Vagina (tissue), 2 donors: Measurements from ENCODE around the gene TMEM214. TPM values are rescaled to one million over a fixed set of nuclear protein-coding genes. Genes with fewer than 3 reads are reported as not detected.

Experiments used
- DNase-seq, 2 donors: peaks; one replicate each; pipeline ENCODE4 v3.0.0-alpha.2; 2017; ENCODE audit errors: extremely low spot score in 2 of 2
- H3K27ac ChIP-seq: fragments of 200-600 bp; sonication (generic); one replicate; pipeline ENCODE4 v1.5.1; 2019
- H3K27me3 ChIP-seq: fragments of 200-600 bp; sonication (generic); one replicate; pipeline ENCODE4 v1.5.1; 2019
- H3K36me3 ChIP-seq, 2 donors: fragments of 200-600 bp; sonication (generic); one replicate each; pipeline ENCODE4 v1.5.1; 2017 to 2019
- H3K4me1 ChIP-seq: fragments of 200-600 bp; sonication (generic); one replicate; pipeline ENCODE4 v1.5.1; 2019
- H3K4me3 ChIP-seq, 2 donors: fragments of 200-600 bp; sonication (generic); 1 replicate in 1 of 2; 2 replicates in 1 of 2; pipeline ENCODE4 v1.5.1; 2016 to 2019
- H3K9me3 ChIP-seq: fragments of 200-600 bp; sonication (generic); one replicate; pipeline ENCODE4 v1.5.1; 2019
- POLR2A ChIP-seq, 2 donors: fragments of 450-650 bp; IDR thresholded peaks; one replicate each; pipeline ENCODE4 v1.6.1; 2017; ENCODE audit warnings: antibody characterized with exemption in 2 of 2, mild to moderate bottlenecking in 2 of 2, moderate library complexity in 2 of 2
- POLR2AphosphoS5 ChIP-seq, 2 donors: sonication (generic); formaldehyde crosslinking; IDR thresholded peaks; one replicate each; pipeline ENCODE4 v1.9.0; 2017; ENCODE audit warnings: antibody characterized with exemption in 2 of 2, mild to moderate bottlenecking in 2 of 2, low read depth in 1 of 2; ENCODE audit not compliant: insufficient read depth in 1 of 2
- intact Hi-C: fragments of 100-400 bp; cut with DNase I; formaldehyde crosslinking; loops from one replicate; pipeline ENCODE4 v1.15.1; 2023
- total RNA-seq: library from RNA; depleted of rRNA; stranded (reverse); fragments of >200 nt; gene quantifications from one replicate; pipeline ENCODE4 v1.2.3, GENCODE V29; 2016
- TF ChIP-seq, protein P1 (sequence below), 3 experiments: fragments of 450-650 bp in 2 of 3; fragments of 200-600 bp in 1 of 3; sonication (generic) in 1 of 3; IDR thresholded peaks; one replicate each; pipeline ENCODE4 v1.5.1; 2017 to 2019; ENCODE audit warnings: antibody characterized with exemption in 3 of 3, mild to moderate bottlenecking in 2 of 3, moderate library complexity in 2 of 3

Gene TMEM214
- total RNA-seq, 1 donor from 2014 or later, result 53.3 TPM

- Histone ChIP-seq H3K4me1 (peaks cover 22% of the 10 kb centered on the region), H3K4me3 (peak overlapping the region; percentile 71 to 93), H3K27me3 (no peaks in the 10 kb centered on the region), H3K36me3 (peaks cover 0 to 38% of the 10 kb centered on the region in 2 donors), H3K27ac (peak overlapping the region; percentile 95), H3K9me3 (no peaks in the 10 kb centered on the region)
- no peak for DNase-seq
- TF ChIP-seq POLR2A (IDR thresholded peaks at IDR 0.05), result no peak
- no peak for TF ChIP-seq POLR2AphosphoS5 (IDR thresholded peaks at IDR 0.05; ENCODE audit: insufficient read depth in 1 of 2, low read depth in 1 of 2)
- TF ChIP-seq, protein P1, sequence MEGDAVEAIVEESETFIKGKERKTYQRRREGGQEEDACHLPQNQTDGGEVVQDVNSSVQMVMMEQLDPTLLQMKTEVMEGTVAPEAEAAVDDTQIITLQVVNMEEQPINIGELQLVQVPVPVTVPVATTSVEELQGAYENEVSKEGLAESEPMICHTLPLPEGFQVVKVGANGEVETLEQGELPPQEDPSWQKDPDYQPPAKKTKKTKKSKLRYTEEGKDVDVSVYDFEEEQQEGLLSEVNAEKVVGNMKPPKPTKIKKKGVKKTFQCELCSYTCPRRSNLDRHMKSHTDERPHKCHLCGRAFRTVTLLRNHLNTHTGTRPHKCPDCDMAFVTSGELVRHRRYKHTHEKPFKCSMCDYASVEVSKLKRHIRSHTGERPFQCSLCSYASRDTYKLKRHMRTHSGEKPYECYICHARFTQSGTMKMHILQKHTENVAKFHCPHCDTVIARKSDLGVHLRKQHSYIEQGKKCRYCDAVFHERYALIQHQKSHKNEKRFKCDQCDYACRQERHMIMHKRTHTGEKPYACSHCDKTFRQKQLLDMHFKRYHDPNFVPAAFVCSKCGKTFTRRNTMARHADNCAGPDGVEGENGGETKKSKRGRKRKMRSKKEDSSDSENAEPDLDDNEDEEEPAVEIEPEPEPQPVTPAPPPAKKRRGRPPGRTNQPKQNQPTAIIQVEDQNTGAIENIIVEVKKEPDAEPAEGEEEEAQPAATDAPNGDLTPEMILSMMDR (IDR thresholded peaks at IDR 0.05), result no peak
- intact Hi-C loops, result loop anchor here (2.0 kb wide), 1 partner anchor 35 kb away; the partner anchor contains the start of gene KHK
These were observed 19.3 kb downstream of the TMEM214 start for GRCh38 chr2:27051902-27052645.

- Histone ChIP-seq H3K27ac (no peak overlapping the region), H3K4me3 (no peak overlapping the region), H3K36me3 (peaks cover 0 to 43% of the 10 kb centered on the region in 2 donors), H3K27me3 (no peaks in the 10 kb centered on the region), H3K4me1 (peaks cover 22% of the 10 kb centered on the region), H3K9me3 (no peaks in the 10 kb centered on the region)
- DNase-seq, result no peak
- intact Hi-C loops, result no loop called here
- TF ChIP-seq, protein P1 (IDR thresholded peaks at IDR 0.05), result no peak
- TF ChIP-seq POLR2A (IDR thresholded peaks at IDR 0.05) (no peak), POLR2AphosphoS5 (IDR thresholded peaks at IDR 0.05; ENCODE audit: insufficient read depth in 1 of 2, low read depth in 1 of 2) (no peak)
These were observed 20.6 kb downstream of the TMEM214 start for GRCh38 chr2:27053321-27053720.

DNA sequence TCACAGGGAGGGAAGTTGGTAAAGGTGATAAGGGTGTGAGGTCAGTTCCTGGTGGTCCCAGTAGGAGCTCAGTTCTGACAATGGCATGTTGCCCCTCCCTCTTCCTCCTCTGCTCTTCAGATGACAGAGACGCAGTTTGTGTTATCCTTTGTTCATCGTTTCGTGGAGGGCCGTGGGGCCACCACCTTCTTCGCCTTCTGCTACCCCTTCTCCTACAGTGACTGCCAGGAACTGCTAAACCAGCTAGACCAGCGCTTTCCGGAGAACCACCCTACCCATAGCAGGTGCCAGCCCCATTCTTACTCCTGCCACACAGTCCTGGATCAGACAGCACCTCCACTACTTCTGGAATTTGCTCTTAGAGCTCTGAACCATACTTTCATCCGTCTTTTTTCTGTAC, 21.0 kb downstream of the TMEM214 start:
- H3K27ac ChIP-seq, result no peak overlapping the region
- no peaks in the 10 kb centered on the region for H3K27me3 ChIP-seq
- no peak for DNase-seq
- peaks cover 0 to 47% of the 10 kb centered on the region in 2 donors for H3K36me3 ChIP-seq
- H3K4me1 ChIP-seq, result peaks cover 22% of the 10 kb centered on the region
- TF ChIP-seq POLR2A (IDR thresholded peaks at IDR 0.05) (no peak), POLR2AphosphoS5 (IDR thresholded peaks at IDR 0.05; ENCODE audit: insufficient read depth in 1 of 2, low read depth in 1 of 2) (no peak)
- TF ChIP-seq, protein P1 (IDR thresholded peaks at IDR 0.05), result no peak
- H3K4me3 ChIP-seq, result no peak overlapping the region
- intact Hi-C loops, result no loop called here
- no peaks in the 10 kb centered on the region for H3K9me3 ChIP-seq

GRCh38 chr2:27054721-27055120, 22.0 kb downstream of the TMEM214 start:
- H3K36me3 ChIP-seq, result peaks cover 0 to 57% of the 10 kb centered on the region in 2 donors
- TF ChIP-seq, protein P1 (IDR thresholded peaks at IDR 0.05), result no peak
- TF ChIP-seq POLR2AphosphoS5 (IDR thresholded peaks at IDR 0.05; ENCODE audit: insufficient read depth in 1 of 2, low read depth in 1 of 2) (no peak), POLR2A (IDR thresholded peaks at IDR 0.05) (no peak)
- DNase-seq, result no peak
- H3K27me3 ChIP-seq, result no peaks in the 10 kb centered on the region
- no peaks in the 10 kb centered on the region for H3K9me3 ChIP-seq
- peaks cover 14% of the 10 kb centered on the region for H3K4me1 ChIP-seq
- H3K4me3 ChIP-seq, result no peak overlapping the region
- intact Hi-C loops, result no loop called here
- no peak overlapping the region for H3K27ac ChIP-seq

DNA sequence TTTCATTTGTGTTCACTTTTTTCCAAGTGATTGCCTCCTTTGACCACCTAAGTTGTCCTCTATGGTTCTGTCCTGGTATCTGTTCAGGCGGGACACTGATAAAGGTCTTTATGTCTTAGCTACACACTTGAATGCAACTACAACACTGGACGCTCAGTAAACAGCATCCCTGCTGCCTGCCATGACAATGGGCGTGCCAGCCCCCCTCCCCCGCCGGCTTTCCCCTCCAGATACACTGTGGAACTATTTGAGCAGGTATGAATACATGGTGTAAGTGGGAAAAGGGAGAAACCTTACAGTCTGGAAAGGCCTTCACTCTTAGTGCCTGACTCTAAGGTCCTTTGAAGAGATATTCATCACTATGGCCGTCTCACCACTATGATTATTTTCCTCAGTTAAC, 24.4 kb downstream of the TMEM214 start:
- H3K36me3 ChIP-seq, result peaks cover 0 to 63% of the 10 kb centered on the region in 2 donors
- H3K4me3 ChIP-seq, result no peak overlapping the region
- intact Hi-C loops, result no loop called here
- no peaks in the 10 kb centered on the region for H3K9me3 ChIP-seq
- H3K27me3 ChIP-seq, result no peaks in the 10 kb centered on the region
- H3K4me1 ChIP-seq, result peaks cover 8% of the 10 kb centered on the region
- H3K27ac ChIP-seq, result no peak overlapping the region
- TF ChIP-seq, protein P1 (IDR thresholded peaks at IDR 0.05), result no peak
- no peak for TF ChIP-seq POLR2AphosphoS5 (IDR thresholded peaks at IDR 0.05; ENCODE audit: insufficient read depth in 1 of 2, low read depth in 1 of 2)
- no peak for TF ChIP-seq POLR2A (IDR thresholded peaks at IDR 0.05)
- DNase-seq, result no peak
